GM12878 (cell line): Measurements from ENCODE around the gene SEL1L. TPM values are rescaled to one million over a fixed set of nuclear protein-coding genes. Genes with fewer than 3 reads are reported as not detected.

ENCODE experiments used
- ATAC-seq: fragments of 200-7000 bp; cut with Tn5 transposase; 3 replicates; pipeline ENCODE4 v1.9.1; 2020; ENCODE audit warnings: mild to moderate bottlenecking, moderate library complexity
- BruUV-seq: library from RNA; stranded (reverse); fragments of 400-500 nt; replicated peaks from 2 replicates; lab custom pipeline; 2021; lab: Mats Ljungman, UMichigan
- CTCF ChIA-PET: fragments of 300-600 bp; sonication (Branson Sonifier 250); formaldehyde crosslinking; extraction: SDS; loops from one replicate; lab custom pipeline; 2021; ENCODE audit warnings: inconsistent platforms; lab: Yijun Ruan, JAX
- POLR2A ChIA-PET: fragments of 350-600 bp; formaldehyde crosslinking; extraction: SDS; loops from one replicate; lab custom pipeline; 2021; ENCODE audit warnings: inconsistent platforms; lab: Charles Lee
- RAD21 ChIA-PET: fragments of 300-600 bp; sonication (Branson Sonifier 250); formaldehyde crosslinking; loops from one replicate; lab custom pipeline; 2023; ENCODE audit warnings: antibody characterized with exemption; ENCODE audit not compliant: unreplicated experiment; lab: Charles Lee
- SMC1A ChIA-PET: fragments of 300-600 bp; sonication (Branson Sonifier 250); formaldehyde crosslinking; loops from one replicate; lab custom pipeline; 2023; ENCODE audit not compliant: unreplicated experiment, uncharacterized antibody; lab: Charles Lee
- DNase-seq: peaks from one replicate; pipeline ENCODE4 v3.0.0-alpha.2; 2011; ENCODE audit warnings: low read depth, low spot score
- FAIRE-seq: peaks from 3 replicates; lab custom pipeline; 2011; peaks lifted over from hg19 to GRCh38; lab: Jason Lieb, UNC
- H2AFZ ChIP-seq: 2 replicates; pipeline ENCODE4 v1.6.0; 2011; ENCODE audit warnings: low read depth, low read length, control low read depth; ENCODE audit not compliant: control insufficient read depth
- H3K27ac ChIP-seq: 2 replicates; pipeline ENCODE4 v1.5.1; 2011; ENCODE audit warnings: control low read depth; ENCODE audit not compliant: control insufficient read depth, insufficient read depth
- H3K27me3 ChIP-seq, 2 experiments: replicated peaks in 1 of 2; 2 replicates each; pipeline versions ENCODE4 v1.6.0 to v1.6.1; 2011; ENCODE audit warnings: low read length in 1 of 2; ENCODE audit not compliant: control insufficient read depth in 2 of 2, insufficient read depth in 2 of 2
- H3K36me3 ChIP-seq, 2 experiments: 2 replicates each; pipeline ENCODE4 v1.5.1; 2011; ENCODE audit warnings: low read length in 1 of 2; ENCODE audit not compliant: control insufficient read depth in 2 of 2, insufficient read depth in 2 of 2
- H3K4me1 ChIP-seq: 2 replicates; pipeline ENCODE4 v1.6.1; 2011; ENCODE audit warnings: mild to moderate bottlenecking, low read length, moderate library complexity, mixed read lengths; ENCODE audit not compliant: control insufficient read depth, insufficient read depth
- H3K4me2 ChIP-seq: 2 replicates; pipeline ENCODE4 v1.6.0; 2011; ENCODE audit warnings: control low read depth; ENCODE audit not compliant: control insufficient read depth, insufficient read depth
- H3K4me3 ChIP-seq: fragments of 200-600 bp; sonication (generic); 2 replicates; pipeline ENCODE4 v1.5.1; 2016
- H3K79me2 ChIP-seq: 2 replicates; pipeline ENCODE4 v1.6.0; 2011; ENCODE audit warnings: low read length; ENCODE audit not compliant: control insufficient read depth, insufficient read depth
- H3K9ac ChIP-seq: 2 replicates; pipeline ENCODE4 v1.8.0; 2011; ENCODE audit warnings: low read length, control low read depth, mixed read lengths; ENCODE audit not compliant: control insufficient read depth, insufficient read depth
- H3K9me3 ChIP-seq: replicated peaks from 3 replicates; pipeline ENCODE4 v1.5.1; 2011; ENCODE audit warnings: mild to moderate bottlenecking, low read length; ENCODE audit not compliant: control insufficient read depth, insufficient read depth
- H4K20me1 ChIP-seq: 2 replicates; pipeline ENCODE4 v1.6.0; 2011; ENCODE audit not compliant: control insufficient read depth, insufficient read depth
- FOXK2 ChIP-seq: fragments of 450-650 bp; IDR thresholded peaks from 2 replicates; pipeline ENCODE4 v1.6.1; 2017; ENCODE audit warnings: mild to moderate bottlenecking, moderate library complexity
- STAT3 ChIP-seq: IDR thresholded peaks from 2 replicates; pipeline ENCODE4 v1.6.1; 2011; ENCODE audit warnings: low read depth, low read length, improper control_type of control experiment
- WGBS: methylation state at CpG from one replicate; pipeline ENCODE4 v1.1.6; 2016; ENCODE audit warnings: low lambda C conversion rate; ENCODE audit not compliant: insufficient replicate concordance, insufficient coverage; ENCODE audit errors: missing lambda C conversion rate; 5-methylcytosine and 5-hydroxymethylcytosine counted together
- in situ Hi-C: fragments of 300-500 bp; cut with MboI; formaldehyde crosslinking; loops from 9 replicates; pipeline ENCODE4 v1.14.3; 2018; ENCODE audit warnings: mixed read lengths
- intact Hi-C: fragments of 100-400 bp; cut with micrococcal nuclease; formaldehyde crosslinking; loops from one replicate; pipeline ENCODE4 v1.14.2; 2022; ENCODE audit not compliant: unreplicated experiment
- polyA plus RNA-seq, 11 experiments: library from polyadenylated mRNA; depleted of rRNA in 4 of 11; unstranded in 6 of 11; stranded (reverse) in 5 of 11; fragments of >200 nt; fragmentation: Nextera tagmentation in 4 of 11; fragmentation: Illumina TruSeq in 1 of 11; extraction: Ambion mirVana in 4 of 11; extraction: Trizol in 1 of 11; gene quantifications; 1 replicate in 1 of 11; 2 replicates in 10 of 11; pipeline versions ENCODE4 v1.2.1 to v1.2.3, GENCODE V29; 2011 to 2016; ENCODE audit warnings: inconsistent platforms in 2 of 11, missing spikeins in 2 of 11, low read depth in 1 of 11
- total RNA-seq, 4 experiments: library from RNA; depleted of rRNA in 3 of 4; stranded (reverse); fragments of >200 nt in 3 of 4; fragmentation: Illumina TruSeq in 1 of 4; extraction: Trizol in 1 of 4; gene quantifications; 2 replicates each; pipeline versions ENCODE4 v1.2.1 to v1.2.3, GENCODE V29; 2013 to 2021
- TF ChIP-seq, protein P1 (sequence below): IDR thresholded peaks from 2 replicates; pipeline ENCODE4 v1.6.1; 2012; ENCODE audit warnings: mild to moderate bottlenecking, low read depth, low read length

The SEL1L gene
- total and polyA plus RNA-seq, 10 of the 15 experiments (the other 5 are each of a cell fraction or from before 2014, with no cell fraction given) = 13.4 to 57.2 (median 31.7) TPM

DNA sequence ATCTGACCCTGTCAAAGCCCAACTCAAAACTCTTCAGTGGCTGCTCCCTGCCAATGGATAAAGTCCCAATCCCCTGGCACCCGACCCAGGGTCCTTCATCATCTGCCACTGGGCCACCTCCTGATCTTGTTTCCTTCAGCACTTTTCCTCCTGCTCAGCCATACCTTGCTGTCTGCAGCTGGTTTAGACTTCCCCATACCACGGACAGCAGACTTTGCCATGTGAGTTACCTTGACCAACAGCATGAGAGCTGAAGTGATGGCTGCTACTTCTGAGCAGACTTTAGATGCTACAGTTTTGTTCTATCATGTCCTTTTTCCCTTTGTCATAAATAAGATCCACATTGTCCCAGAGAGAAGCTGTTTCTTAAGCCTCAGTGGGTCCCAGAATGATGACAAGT lies 100.3 kb downstream of the SEL1L start:
- no peak for DNase-seq
- no peaks in the 10 kb centered on the region for H3K36me3 ChIP-seq
- 0% methylated on average over 2 of the region's 2 CpGs for WGBS
- in situ Hi-C loops (no loop called here), intact Hi-C loops (no loop called here)
- no TSS peak for BruUV-seq
- H3K4me2 ChIP-seq = no peak overlapping the region
- H3K4me1 ChIP-seq = no peaks in the 10 kb centered on the region
- POLR2A ChIA-PET = no interaction called here
- H3K9ac ChIP-seq = no peak overlapping the region
- SMC1A ChIA-PET = interaction anchor here (1.3 kb wide), 1 partner anchor 164 kb away, joined by 3 read pairs; no protein-coding TSS in a partner anchor
- CTCF ChIA-PET = interaction anchor here (1.0 kb wide), 1 partner anchor 31 kb away, joined by 5 read pairs; no protein-coding TSS in a partner anchor
- H3K27me3 ChIP-seq = peaks cover 10 to 22% of the 10 kb centered on the region in 2 experiments
- TF ChIP-seq STAT3 (no peak), FOXK2 (no peak)
- TF ChIP-seq, protein P1, sequence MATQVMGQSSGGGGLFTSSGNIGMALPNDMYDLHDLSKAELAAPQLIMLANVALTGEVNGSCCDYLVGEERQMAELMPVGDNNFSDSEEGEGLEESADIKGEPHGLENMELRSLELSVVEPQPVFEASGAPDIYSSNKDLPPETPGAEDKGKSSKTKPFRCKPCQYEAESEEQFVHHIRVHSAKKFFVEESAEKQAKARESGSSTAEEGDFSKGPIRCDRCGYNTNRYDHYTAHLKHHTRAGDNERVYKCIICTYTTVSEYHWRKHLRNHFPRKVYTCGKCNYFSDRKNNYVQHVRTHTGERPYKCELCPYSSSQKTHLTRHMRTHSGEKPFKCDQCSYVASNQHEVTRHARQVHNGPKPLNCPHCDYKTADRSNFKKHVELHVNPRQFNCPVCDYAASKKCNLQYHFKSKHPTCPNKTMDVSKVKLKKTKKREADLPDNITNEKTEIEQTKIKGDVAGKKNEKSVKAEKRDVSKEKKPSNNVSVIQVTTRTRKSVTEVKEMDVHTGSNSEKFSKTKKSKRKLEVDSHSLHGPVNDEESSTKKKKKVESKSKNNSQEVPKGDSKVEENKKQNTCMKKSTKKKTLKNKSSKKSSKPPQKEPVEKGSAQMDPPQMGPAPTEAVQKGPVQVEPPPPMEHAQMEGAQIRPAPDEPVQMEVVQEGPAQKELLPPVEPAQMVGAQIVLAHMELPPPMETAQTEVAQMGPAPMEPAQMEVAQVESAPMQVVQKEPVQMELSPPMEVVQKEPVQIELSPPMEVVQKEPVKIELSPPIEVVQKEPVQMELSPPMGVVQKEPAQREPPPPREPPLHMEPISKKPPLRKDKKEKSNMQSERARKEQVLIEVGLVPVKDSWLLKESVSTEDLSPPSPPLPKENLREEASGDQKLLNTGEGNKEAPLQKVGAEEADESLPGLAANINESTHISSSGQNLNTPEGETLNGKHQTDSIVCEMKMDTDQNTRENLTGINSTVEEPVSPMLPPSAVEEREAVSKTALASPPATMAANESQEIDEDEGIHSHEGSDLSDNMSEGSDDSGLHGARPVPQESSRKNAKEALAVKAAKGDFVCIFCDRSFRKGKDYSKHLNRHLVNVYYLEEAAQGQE = peak; percentile 58; the same call in 1 of the 2 replicates
- H3K9me3 ChIP-seq = no peaks in the 10 kb centered on the region
- RAD21 ChIA-PET = no interaction called here
- H3K4me3 ChIP-seq = no peak overlapping the region
- no peak for ATAC-seq
- no peak for FAIRE-seq
- no peak overlapping the region for H2AFZ ChIP-seq
- no peaks in the 10 kb centered on the region for H4K20me1 ChIP-seq
- no peaks in the 10 kb centered on the region for H3K79me2 ChIP-seq
- H3K27ac ChIP-seq = no peak overlapping the region
